Stimulated activated naive CD4-positive, alpha-beta T cell treated with Interleukin-2 at 50 U/mL for 16 hours (primary cell): ENCODE results near the gene SELENOW.

Source experiments
- DNase-seq: peaks from one replicate; lab custom pipeline; 2025; lab: John Stamatoyannopoulos, UW

The SELENOW gene

DNA sequence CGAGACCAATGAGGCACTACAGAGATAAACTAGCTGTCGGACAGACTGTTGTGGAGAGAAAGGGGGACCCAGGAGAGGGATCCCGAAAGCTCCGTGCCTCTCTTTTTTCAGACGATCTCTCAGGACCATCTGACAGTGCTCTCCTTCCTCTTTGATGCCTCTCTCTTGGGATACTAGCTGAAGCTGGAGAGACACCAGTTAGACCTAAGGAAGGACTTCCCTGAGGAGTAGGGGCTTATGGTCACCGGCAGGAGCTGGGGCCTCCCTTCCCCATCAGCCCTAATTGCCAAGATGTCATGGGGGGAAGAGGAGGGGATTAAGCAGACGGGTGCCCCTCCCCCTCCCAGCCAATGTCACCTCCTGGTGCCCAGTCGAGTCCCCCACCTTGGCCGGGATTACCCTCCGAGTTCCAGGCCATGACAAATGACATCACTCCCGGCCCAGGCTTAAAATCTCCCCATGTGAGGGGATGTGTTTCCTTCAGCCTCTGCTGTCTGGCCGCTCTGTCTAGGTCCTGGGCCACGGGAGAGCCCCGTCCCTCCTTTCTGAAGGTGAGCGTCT, 43.0 kb downstream of the SELENOW start, which contains the start of gene CRX:
Gene CRX (plus strand): TSS at position 478 of the 561 bp plus-strand sequence. CDS start 12,507 bp downstream, outside the sequence.
- DNase-seq = no peak

DNA sequence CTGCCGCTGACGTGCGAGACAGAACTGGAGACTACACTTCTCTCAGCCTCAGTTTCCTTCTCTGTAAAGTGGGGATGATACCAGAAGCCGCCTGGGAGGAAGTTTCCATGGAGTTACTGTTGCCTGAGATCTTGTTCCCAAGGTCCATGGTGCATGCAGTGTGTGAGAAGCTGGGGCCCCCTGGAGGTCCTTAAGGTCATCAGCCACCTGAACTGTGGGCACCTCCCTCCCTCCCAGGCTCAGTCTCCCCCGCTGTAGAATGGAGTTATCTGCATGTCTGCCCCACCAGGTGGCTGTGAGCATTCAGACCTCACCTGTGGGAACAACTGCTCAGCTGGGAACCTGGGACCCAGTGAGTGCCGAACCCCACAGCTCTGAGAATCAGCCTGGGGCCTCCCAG, 45.9 kb downstream of the SELENOW start:
- DNase-seq = no peak

GRCh38 chr19:47826800-47827199, 48.3 kb downstream of the SELENOW start:
- no peak for DNase-seq

GRCh38 chr19:47832723-47833122, 54.2 kb downstream of the SELENOW start:
- DNase-seq = no peak
